ENCODE data around the gene DBNDD1. TPM values are rescaled to one million over a fixed set of nuclear protein-coding genes. Genes with fewer than 3 reads are reported as not detected.

The DBNDD1 gene
- total and polyA plus RNA-seq, 2 donors (not counting 1 experiment from before 2014, with no cell fraction given), result 3.1 to 72.1 TPM

- Histone ChIP-seq H4K20me1 (ENCODE audit: control insufficient read depth, insufficient read depth, low read length, poor library complexity, severe bottlenecking) (no peaks in the 10 kb centered on the region), H3K27me3 (replicated peaks in 1 of 4; ENCODE audit: control extremely low read depth in 1 of 4, control insufficient read depth in 3 of 4, insufficient read depth in 4 of 4, low read length in 3 of 4) (peaks cover 0 to 19% (median 11%) of the 10 kb centered on the region in 4 experiments), H3K4me2 (replicated peaks; ENCODE audit: low read depth, low read length, poor library complexity, severe bottlenecking) (no peak overlapping the region), H3K4me1 (ENCODE audit: control insufficient read depth in 2 of 2, insufficient read depth in 2 of 2, low read length in 2 of 2) (peaks cover 8 to 10% of the 10 kb centered on the region in 2 donors), H2AFZ (ENCODE audit: insufficient read depth, low read depth, low read length, poor library complexity, severe bottlenecking) (no peak overlapping the region), H3K27ac (ENCODE audit: low read length in 2 of 2) (no peak overlapping the region), H3K79me2 (ENCODE audit: control insufficient read depth, insufficient read depth, low read length) (no peaks in the 10 kb centered on the region), H3K9me3 (ENCODE audit: control extremely low read depth in 1 of 3, control insufficient read depth in 2 of 3, insufficient read depth in 1 of 3, low read length in 2 of 3) (peaks cover 0 to 6% (median 0%) of the 10 kb centered on the region in 3 donors), H3K36me3 (replicated peaks in 1 of 2; ENCODE audit: control extremely low read depth in 1 of 2, control insufficient read depth in 1 of 2, extremely low read depth in 1 of 2, insufficient read depth in 2 of 2, low read length in 1 of 2) (no peaks in the 10 kb centered on the region), H3K4me3 (ENCODE audit: control extremely low read depth in 1 of 5, extremely low read depth in 1 of 5, insufficient read depth in 1 of 5, low read depth in 2 of 5, low read length in 4 of 5) (no peak overlapping the region), H3K9ac (ENCODE audit: low read length) (no peak overlapping the region)
- DNase-seq, result no peak
- TF ChIP-seq, protein P1, sequence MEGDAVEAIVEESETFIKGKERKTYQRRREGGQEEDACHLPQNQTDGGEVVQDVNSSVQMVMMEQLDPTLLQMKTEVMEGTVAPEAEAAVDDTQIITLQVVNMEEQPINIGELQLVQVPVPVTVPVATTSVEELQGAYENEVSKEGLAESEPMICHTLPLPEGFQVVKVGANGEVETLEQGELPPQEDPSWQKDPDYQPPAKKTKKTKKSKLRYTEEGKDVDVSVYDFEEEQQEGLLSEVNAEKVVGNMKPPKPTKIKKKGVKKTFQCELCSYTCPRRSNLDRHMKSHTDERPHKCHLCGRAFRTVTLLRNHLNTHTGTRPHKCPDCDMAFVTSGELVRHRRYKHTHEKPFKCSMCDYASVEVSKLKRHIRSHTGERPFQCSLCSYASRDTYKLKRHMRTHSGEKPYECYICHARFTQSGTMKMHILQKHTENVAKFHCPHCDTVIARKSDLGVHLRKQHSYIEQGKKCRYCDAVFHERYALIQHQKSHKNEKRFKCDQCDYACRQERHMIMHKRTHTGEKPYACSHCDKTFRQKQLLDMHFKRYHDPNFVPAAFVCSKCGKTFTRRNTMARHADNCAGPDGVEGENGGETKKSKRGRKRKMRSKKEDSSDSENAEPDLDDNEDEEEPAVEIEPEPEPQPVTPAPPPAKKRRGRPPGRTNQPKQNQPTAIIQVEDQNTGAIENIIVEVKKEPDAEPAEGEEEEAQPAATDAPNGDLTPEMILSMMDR (IDR thresholded peaks at IDR 0.05), result no peak
- TF ChIP-seq EZH2 (IDR thresholded peaks at IDR 0.05; ENCODE audit: borderline replicate concordance, insufficient read depth, low read depth, low read length, poor library complexity, severe bottlenecking), result no peak
- no peak for ATAC-seq (ENCODE audit: low read depth)
- WGBS (ENCODE audit: insufficient coverage), result 94% methylated on average over 16 of the region's 16 CpGs
- Mint-ChIP-seq H3K4me1 (peaks cover 4% of the 10 kb centered on the region), H3K27me3 (peaks cover 11% of the 10 kb centered on the region), H3K27ac (no peak overlapping the region), H3K4me3 (no peak overlapping the region), H3K9me3 (ENCODE audit: insufficient read depth) (no peaks in the 10 kb centered on the region)
- intact Hi-C loops (cut with micrococcal nuclease), result no loop called here
- CTCF ChIA-PET, result no interaction called here
- POLR2A ChIA-PET, result no interaction called here
Observed at GRCh38 chr16:90041896-90042473, 22.7 kb upstream of the DBNDD1 start.

DNA sequence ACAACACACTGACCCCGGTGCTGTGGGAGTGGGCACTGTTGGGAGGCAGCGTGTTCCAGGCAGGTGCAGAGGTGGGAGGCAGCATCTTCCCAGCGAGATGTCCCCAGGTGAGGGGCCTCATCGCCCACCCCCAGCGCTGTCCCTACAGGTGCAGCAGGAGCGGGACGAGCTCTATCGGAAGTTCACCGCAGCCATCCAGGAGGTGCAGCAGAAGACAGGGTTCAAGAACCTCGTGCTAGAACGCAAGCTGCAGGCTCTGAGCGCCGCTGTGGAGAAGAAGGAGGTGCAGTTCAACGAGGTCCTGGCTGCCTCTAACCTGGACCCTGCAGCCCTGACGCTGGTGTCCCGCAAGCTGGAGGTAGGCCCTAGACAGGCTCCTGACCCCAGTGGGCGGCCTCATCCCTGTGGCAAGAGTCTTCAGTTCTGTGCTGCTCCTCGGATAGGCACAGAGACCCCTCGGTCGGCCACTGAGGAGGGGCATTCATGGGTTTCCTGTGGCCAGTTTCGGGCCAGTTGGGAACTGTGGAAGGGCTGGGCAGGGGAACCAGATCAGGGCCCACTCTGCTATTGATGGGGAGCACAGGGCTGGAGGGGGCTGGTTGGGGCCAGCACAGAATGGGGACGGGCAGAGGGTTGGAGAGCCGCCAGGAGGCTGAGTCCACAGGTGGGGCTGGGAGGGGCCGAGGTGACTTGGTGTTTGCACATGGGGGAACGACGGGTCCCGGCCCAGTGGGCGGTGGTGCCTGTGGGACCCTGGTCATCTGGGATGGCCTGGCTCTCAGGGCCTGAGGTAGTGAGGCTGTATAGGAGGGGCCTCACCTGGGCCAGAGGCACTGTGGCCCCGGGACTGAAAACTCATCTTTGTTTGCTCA lies 21.1 kb upstream of the DBNDD1 start:
- TF ChIP-seq, protein P1 (IDR thresholded peaks at IDR 0.05), result no peak
- TF ChIP-seq EZH2 (IDR thresholded peaks at IDR 0.05; ENCODE audit: borderline replicate concordance, insufficient read depth, low read depth, low read length, poor library complexity, severe bottlenecking), result no peak
- ATAC-seq (ENCODE audit: low read depth) (no peak), DNase-seq (no peak)
- ChIA-PET CTCF (no interaction called here), POLR2A (no interaction called here)
- Mint-ChIP-seq H3K4me3 (no peak overlapping the region), H3K27ac (no peak overlapping the region), H3K9me3 (ENCODE audit: insufficient read depth) (no peaks in the 10 kb centered on the region), H3K27me3 (no peaks in the 10 kb centered on the region), H3K4me1 (no peaks in the 10 kb centered on the region)
- intact Hi-C loops (cut with micrococcal nuclease), result no loop called here
- Histone ChIP-seq H3K79me2 (ENCODE audit: control insufficient read depth, insufficient read depth, low read length) (no peaks in the 10 kb centered on the region), H3K27ac (ENCODE audit: low read length in 2 of 2) (no peak overlapping the region), H3K4me2 (replicated peaks; ENCODE audit: low read depth, low read length, poor library complexity, severe bottlenecking) (no peak overlapping the region), H3K27me3 (replicated peaks in 1 of 4; ENCODE audit: control extremely low read depth in 1 of 4, control insufficient read depth in 3 of 4, insufficient read depth in 4 of 4, low read length in 3 of 4) (peaks cover 0 to 7% (median 4%) of the 10 kb centered on the region in 4 experiments), H2AFZ (ENCODE audit: insufficient read depth, low read depth, low read length, poor library complexity, severe bottlenecking) (no peak overlapping the region), H3K4me1 (ENCODE audit: control insufficient read depth in 2 of 2, insufficient read depth in 2 of 2, low read length in 2 of 2) (no peaks in the 10 kb centered on the region), H3K9ac (ENCODE audit: low read length) (no peak overlapping the region), H4K20me1 (ENCODE audit: control insufficient read depth, insufficient read depth, low read length, poor library complexity, severe bottlenecking) (no peaks in the 10 kb centered on the region), H3K9me3 (ENCODE audit: control extremely low read depth in 1 of 3, control insufficient read depth in 2 of 3, insufficient read depth in 1 of 3, low read length in 2 of 3) (no peaks in the 10 kb centered on the region), H3K36me3 (replicated peaks in 1 of 2; ENCODE audit: control extremely low read depth in 1 of 2, control insufficient read depth in 1 of 2, extremely low read depth in 1 of 2, insufficient read depth in 2 of 2, low read length in 1 of 2) (peaks cover 0 to 3% of the 10 kb centered on the region in 2 experiments), H3K4me3 (ENCODE audit: control extremely low read depth in 1 of 5, extremely low read depth in 1 of 5, insufficient read depth in 1 of 5, low read depth in 2 of 5, low read length in 4 of 5) (no peak overlapping the region)
- WGBS (ENCODE audit: insufficient coverage), result 95% methylated on average over 29 of the region's 29 CpGs
